SU-DHL-6 (cell line): ENCODE measurements around the gene COX4I2.

Experiments used
- CTCF ChIP-seq: fragments of 200-600 bp; sonication (generic); IDR thresholded peaks from one replicate; pipeline ENCODE4 v1.5.1; 2017; ENCODE audit warnings: antibody characterized with exemption, mild to moderate bottlenecking, low read length, moderate library complexity; ENCODE audit not compliant: insufficient read depth, poor library complexity, severe bottlenecking
- EZH2phosphoT487 ChIP-seq: fragments of 200-600 bp; sonication (generic), shearing (Covaris generic); conservative IDR thresholded peaks from 2 replicates; pipeline ENCODE4 v1.6.1; 2018; ENCODE audit warnings: mild to moderate bottlenecking, antibody characterized with exemption, low read length, moderate library complexity, mixed read lengths

DNA sequence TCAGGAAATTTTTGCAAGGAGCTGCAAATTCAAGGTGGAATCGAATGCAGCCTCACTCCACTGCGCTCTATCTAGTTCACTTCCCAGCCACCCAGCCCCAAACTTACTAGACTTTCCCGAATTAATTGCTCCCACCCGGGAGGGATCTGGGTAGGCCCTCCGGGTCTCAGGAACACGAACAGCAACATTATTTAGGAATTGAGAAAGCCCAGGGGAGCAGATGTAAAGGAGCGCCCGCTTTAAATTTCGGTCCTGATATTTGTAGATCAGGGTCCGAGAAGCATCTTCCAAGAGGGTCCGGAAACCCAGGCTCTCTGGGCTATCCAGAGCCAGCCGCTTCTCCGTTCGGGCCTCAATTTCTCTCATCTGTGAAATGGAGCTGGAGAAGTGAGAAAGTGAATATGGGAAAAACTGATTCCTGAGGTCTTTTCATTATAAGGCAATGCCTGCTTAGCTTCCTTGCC is 33.1 kb upstream of the COX4I2 start:
- TF ChIP-seq CTCF = no peak
- TF ChIP-seq EZH2phosphoT487 = no peak
